Measurements from ENCODE around the gene UNC13A. TPM values are rescaled to one million over a fixed set of nuclear protein-coding genes. Genes with fewer than 3 reads are reported as not detected.
"Not testable (repeated sequence)": the region's sequence is repeated elsewhere in the genome, so short reads cannot be mapped to it uniquely, and the experiment has no call there.

The UNC13A gene
- total RNA-seq, 2 experiments from 2014 or later, result 0.02 to 0.04 TPM

DNA sequence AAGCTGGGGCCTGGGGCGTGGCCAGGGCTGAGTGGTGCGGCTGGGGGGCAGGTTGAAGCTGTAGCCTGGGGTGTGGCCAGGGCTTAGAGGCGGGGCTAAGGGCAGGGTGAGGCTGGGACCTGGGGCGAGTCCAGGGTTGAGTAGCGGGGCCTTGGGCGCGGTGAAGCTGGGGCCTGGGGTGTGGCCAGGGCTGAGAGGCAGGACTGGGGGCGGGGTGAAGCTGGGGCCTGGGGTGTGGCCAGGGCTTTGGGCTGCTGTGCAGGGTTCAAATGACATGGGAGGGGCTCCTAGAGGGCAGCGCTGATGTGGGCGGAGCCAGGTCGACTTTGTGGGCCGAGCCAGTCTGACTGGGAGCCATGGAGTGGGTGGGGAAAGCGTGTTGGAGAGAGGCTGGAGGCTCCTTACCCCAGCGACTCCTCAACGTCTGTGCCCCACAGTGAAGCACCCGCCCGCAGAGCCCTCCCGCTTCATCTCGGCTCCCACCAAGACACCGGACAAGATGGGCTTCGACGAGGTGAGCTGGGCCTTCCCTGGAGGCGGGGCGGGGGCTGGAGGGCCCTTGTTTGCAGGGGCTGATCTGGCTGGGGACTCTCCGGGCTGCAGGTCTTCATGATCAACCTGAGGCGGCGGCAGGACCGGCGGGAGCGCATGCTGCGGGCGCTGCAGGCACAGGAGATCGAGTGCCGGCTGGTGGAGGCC is 111.2 kb downstream of the UNC13A start:
- H3K27me3 Mint-ChIP-seq, result no peaks in the 10 kb centered on the region
- H3K4me1 Mint-ChIP-seq, result peaks cover 6% of the 10 kb centered on the region
- H3K27ac Mint-ChIP-seq, result no peak overlapping the region
- ChIA-PET POLR2A (no interaction called here), CTCF (interaction anchor here (0.7 to 1.3 kb wide), 2 partner anchors 28 to 80 kb away, joined by 3 to 4 read pairs; no protein-coding TSS in a partner anchor)
- peak; percentile 20 for DNase-seq
- H3K36me3 Mint-ChIP-seq (ENCODE audit: low read depth), result peaks cover 43% of the 10 kb centered on the region
- H3K4me3 Mint-ChIP-seq, result no peak overlapping the region
- H3K9me3 Mint-ChIP-seq, result no peaks in the 10 kb centered on the region

DNA sequence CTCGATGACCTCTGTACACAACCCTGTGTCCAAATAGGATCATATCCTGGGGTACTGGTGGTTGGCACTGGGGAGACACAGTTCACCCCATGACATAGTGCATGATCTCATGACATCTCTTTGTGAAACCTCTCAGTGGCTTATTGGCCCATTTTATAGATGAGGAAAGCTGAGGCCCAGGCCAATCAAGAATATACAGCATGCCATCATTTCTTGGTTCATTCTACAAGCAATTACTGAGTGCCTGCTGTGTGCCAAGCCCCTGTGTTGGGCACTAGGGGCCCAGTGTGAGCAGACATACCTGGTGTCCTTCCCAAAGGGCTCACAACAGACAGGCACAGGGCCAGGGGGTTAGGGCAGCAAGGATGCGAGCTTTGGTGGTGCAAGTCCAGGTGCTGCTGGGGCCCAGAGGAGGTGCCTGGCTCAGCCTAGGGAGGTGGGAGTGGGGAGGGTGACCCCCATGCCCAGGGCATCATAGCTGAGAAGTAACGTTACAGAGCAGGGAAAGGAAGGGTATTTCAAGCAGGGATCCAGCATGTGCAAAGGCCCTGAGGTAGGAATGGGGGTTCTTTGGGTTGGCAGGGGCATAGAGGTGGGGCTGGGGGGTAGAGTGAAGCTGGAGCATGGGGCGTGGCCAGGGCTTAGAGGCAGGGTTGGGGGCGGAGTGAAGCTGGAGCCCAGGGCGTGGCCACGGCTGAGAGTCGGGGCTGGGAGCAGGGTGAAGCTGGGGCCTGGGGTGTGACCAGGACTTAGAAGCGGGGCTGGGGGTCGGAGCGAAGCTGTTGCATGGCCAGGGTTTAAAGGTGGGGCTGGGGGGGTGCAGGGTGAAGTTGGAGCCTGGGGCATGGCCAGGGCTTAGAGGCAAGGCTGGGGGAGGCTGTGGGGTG is 112.0 kb downstream of the UNC13A start:
- Mint-ChIP-seq H3K27me3 (no peaks in the 10 kb centered on the region), H3K4me3 (no peak overlapping the region), H3K36me3 (ENCODE audit: low read depth) (peaks cover 42% of the 10 kb centered on the region), H3K9me3 (no peaks in the 10 kb centered on the region), H3K4me1 (peaks cover 6% of the 10 kb centered on the region), H3K27ac (no peak overlapping the region)
- ChIA-PET CTCF (interaction anchor here (0.5 to 1.3 kb wide), 6 partner anchors 29 to 318 kb away, joined by 3 to 6 read pairs (median 3); no protein-coding TSS in a partner anchor), POLR2A (no interaction called here)
- no peak for DNase-seq

GRCh38 chr19:17572638-17573037 is 115.5 kb downstream of the UNC13A start:
- Mint-ChIP-seq H3K27me3 (no peaks in the 10 kb centered on the region), H3K36me3 (ENCODE audit: low read depth) (peaks cover 35% of the 10 kb centered on the region), H3K4me3 (no peak overlapping the region), H3K9me3 (no peaks in the 10 kb centered on the region), H3K27ac (peak overlapping the region; percentile 1), H3K4me1 (peaks cover 3% of the 10 kb centered on the region)
- ChIA-PET CTCF (interaction anchor here (0.5 to 2.2 kb wide), 6 partner anchors 9 to 144 kb away, joined by 3 to 8 read pairs (median 3); partner anchors contain the start of gene PGLS), POLR2A (no interaction called here)
- no peak for DNase-seq

DNA sequence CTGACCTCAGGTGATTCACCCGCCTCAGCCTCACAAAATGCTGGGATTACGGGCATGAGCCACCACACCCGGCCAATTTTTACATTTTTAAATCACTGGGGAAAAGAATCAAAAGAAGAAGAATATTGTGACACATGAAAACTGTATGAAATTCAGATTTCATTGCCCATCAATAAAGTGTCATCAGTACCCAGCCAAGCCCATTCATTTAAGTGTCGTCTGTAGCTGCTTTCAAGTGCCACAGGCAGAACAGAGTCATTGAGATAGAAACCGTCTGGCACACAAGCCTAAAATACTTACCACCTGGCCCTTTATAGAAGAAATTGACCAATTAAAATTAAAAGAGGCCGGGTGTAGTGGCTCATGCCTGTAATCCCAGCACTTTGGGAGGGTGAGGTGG is 117.4 kb downstream of the UNC13A start:
- Mint-ChIP-seq H3K4me1 (peaks cover 3% of the 10 kb centered on the region), H3K27me3 (no peaks in the 10 kb centered on the region), H3K36me3 (ENCODE audit: low read depth) (peaks cover 29% of the 10 kb centered on the region), H3K9me3 (no peaks in the 10 kb centered on the region), H3K27ac (no peak overlapping the region), H3K4me3 (no peak overlapping the region)
- CTCF ChIA-PET, result no interaction called here
- POLR2A ChIA-PET, result no interaction called here
- no peak for DNase-seq

- DNase-seq, H3K4me1 Mint-ChIP-seq, H3K4me3 Mint-ChIP-seq, H3K27ac Mint-ChIP-seq, H3K27me3 Mint-ChIP-seq, POLR2A ChIA-PET, H3K9me3 Mint-ChIP-seq, CTCF ChIA-PET: not testable (repeated sequence)
- peaks cover 31% of the 10 kb centered on the region for H3K36me3 Mint-ChIP-seq (ENCODE audit: low read depth)
Measured at GRCh38 chr19:17570291-17570690, 117.9 kb downstream of the UNC13A start.

DNA sequence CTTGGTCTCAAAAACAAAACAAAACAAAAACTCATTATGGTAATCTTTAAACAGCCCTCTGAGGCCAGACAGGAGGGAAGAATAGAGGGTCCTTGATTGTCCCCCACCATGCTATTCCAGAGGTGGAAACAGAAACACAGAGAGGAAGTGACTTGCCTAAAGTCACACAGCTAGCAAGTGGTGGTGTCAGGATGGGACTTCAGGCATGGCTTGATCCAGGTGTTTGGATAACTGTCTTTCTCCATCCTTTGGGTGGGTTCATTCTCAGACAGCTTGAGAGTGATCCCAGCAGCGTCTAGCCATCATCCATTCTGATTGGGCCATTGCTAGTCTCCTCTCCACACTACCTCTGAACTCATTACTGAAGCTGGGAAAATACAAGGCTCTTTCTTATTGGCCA is 120.2 kb downstream of the UNC13A start:
- Mint-ChIP-seq H3K4me1 (no peaks in the 10 kb centered on the region), H3K36me3 (ENCODE audit: low read depth) (peaks cover 35% of the 10 kb centered on the region), H3K27me3 (no peaks in the 10 kb centered on the region), H3K4me3 (no peak overlapping the region), H3K9me3 (no peaks in the 10 kb centered on the region), H3K27ac (no peak overlapping the region)
- CTCF ChIA-PET, result interaction anchor here (1.3 kb wide), 1 partner anchor 72 kb away, joined by 4 read pairs; no protein-coding TSS in a partner anchor
- POLR2A ChIA-PET, result no interaction called here
- no peak for DNase-seq

GRCh38 chr19:17565611-17566010 is 122.5 kb downstream of the UNC13A start:
- no peaks in the 10 kb centered on the region for H3K9me3 Mint-ChIP-seq

DNA sequence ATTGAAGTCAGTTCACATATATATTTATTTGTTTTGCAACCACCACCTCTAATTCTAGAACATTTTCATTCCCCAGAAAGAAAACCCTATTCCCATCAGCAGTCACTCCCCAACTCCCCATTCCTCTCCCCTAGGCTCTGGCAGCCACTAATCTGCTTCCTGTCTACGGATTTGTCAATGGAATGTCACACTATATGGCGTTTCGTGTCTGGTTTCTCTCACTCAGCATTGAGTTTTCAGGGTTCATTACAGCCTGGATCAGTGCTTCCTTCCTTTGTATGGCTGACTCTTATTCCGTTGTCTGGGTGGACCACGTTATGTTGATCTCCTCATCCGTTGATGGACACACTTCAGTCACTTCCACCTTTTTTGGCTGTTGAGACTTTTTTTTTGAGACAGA is 123.4 kb downstream of the UNC13A start:
- Mint-ChIP-seq H3K36me3 (ENCODE audit: low read depth) (peaks cover 42% of the 10 kb centered on the region), H3K27ac (no peak overlapping the region), H3K9me3 (no peaks in the 10 kb centered on the region), H3K27me3 (no peaks in the 10 kb centered on the region), H3K4me3 (no peak overlapping the region), H3K4me1 (peaks cover 8% of the 10 kb centered on the region)
- POLR2A ChIA-PET, result no interaction called here
- CTCF ChIA-PET, result no interaction called here
- no peak for DNase-seq

More at GRCh38 chr19:17565611-17566010, 122.5 kb downstream of the UNC13A start:
- ChIA-PET POLR2A (no interaction called here), CTCF (no interaction called here)
- H3K27ac Mint-ChIP-seq, result no peak overlapping the region
- peaks cover 6% of the 10 kb centered on the region for H3K4me1 Mint-ChIP-seq
- DNase-seq, result no peak
- peaks cover 38% of the 10 kb centered on the region for H3K36me3 Mint-ChIP-seq (ENCODE audit: low read depth)
- H3K4me3 Mint-ChIP-seq, result no peak overlapping the region
- H3K27me3 Mint-ChIP-seq, result no peaks in the 10 kb centered on the region

DNA sequence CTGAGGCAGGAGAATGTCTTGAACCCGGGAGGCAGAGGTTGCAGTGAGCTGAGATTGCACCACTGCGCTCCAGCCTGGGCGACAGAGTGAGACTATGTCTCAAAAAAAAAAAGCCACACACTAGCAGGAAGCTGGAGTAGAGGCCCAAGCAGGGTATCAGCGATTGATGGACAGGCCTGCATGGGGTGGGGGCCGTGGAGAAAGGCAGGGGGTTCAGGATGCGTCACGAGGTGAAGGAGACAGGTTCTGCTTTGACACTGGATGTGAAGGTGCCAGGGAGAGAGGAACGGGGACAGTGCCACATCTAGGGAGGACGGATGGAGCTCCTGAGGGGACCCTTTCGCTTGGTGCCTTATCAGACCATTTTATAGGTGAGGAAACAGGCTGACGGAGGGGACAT is 125.6 kb downstream of the UNC13A start:
- DNase-seq, result no peak
- POLR2A ChIA-PET, result interaction anchor here (0.7 kb wide), 1 partner anchor 234 kb away, joined by 3 read pairs; no protein-coding TSS in a partner anchor
- CTCF ChIA-PET, result interaction anchor here (0.7 to 0.9 kb wide), 2 partner anchors 11 to 12 kb away, joined by 3 read pairs; no protein-coding TSS in a partner anchor
- Mint-ChIP-seq H3K36me3 (ENCODE audit: low read depth) (peaks cover 41% of the 10 kb centered on the region), H3K4me3 (no peak overlapping the region), H3K27me3 (no peaks in the 10 kb centered on the region), H3K4me1 (peaks cover 8% of the 10 kb centered on the region), H3K27ac (peak overlapping the region; percentile 60), H3K9me3 (no peaks in the 10 kb centered on the region)

- POLR2A ChIA-PET, result interaction anchor here (0.7 kb wide), 1 partner anchor 235 kb away, joined by 3 read pairs; no protein-coding TSS in a partner anchor
Measured at GRCh38 chr19:17562097-17562496, 126.1 kb downstream of the UNC13A start.

GRCh38 chr19:17560205-17560595 is 128.0 kb downstream of the UNC13A start:
- peaks cover 18% of the 10 kb centered on the region for H3K4me1 Mint-ChIP-seq
- ChIA-PET POLR2A (no interaction called here), CTCF (interaction anchor here (0.6 to 1.5 kb wide), 2 partner anchors 64 to 1045 kb away, joined by 3 to 4 read pairs; no protein-coding TSS in a partner anchor)
- H3K9me3 Mint-ChIP-seq, result no peaks in the 10 kb centered on the region
- H3K36me3 Mint-ChIP-seq (ENCODE audit: low read depth), result peaks cover 38% of the 10 kb centered on the region
- no peak for DNase-seq
- peak overlapping the region; percentile 50 for H3K27ac Mint-ChIP-seq
- H3K27me3 Mint-ChIP-seq, result no peaks in the 10 kb centered on the region
- H3K4me3 Mint-ChIP-seq, result no peak overlapping the region

More at GRCh38 chr19:17562097-17562496, 126.1 kb downstream of the UNC13A start:
- H3K4me3 Mint-ChIP-seq, result no peak overlapping the region
- no peaks in the 10 kb centered on the region for H3K9me3 Mint-ChIP-seq
- no peak for DNase-seq
- H3K36me3 Mint-ChIP-seq (ENCODE audit: low read depth), result peaks cover 42% of the 10 kb centered on the region
- peak overlapping the region; percentile 72 for H3K27ac Mint-ChIP-seq
- no peaks in the 10 kb centered on the region for H3K27me3 Mint-ChIP-seq
- CTCF ChIA-PET, result no interaction called here
- H3K4me1 Mint-ChIP-seq, result peaks cover 8% of the 10 kb centered on the region

GRCh38 chr19:17557466-17557865 is 130.7 kb downstream of the UNC13A start:
- ChIA-PET POLR2A (no interaction called here), CTCF (interaction anchor here (1.0 kb wide), 1 partner anchor 47 kb away, joined by 7 read pairs; no protein-coding TSS in a partner anchor)
- no peaks in the 10 kb centered on the region for H3K27me3 Mint-ChIP-seq
- peak overlapping the region; percentile 82 for H3K4me3 Mint-ChIP-seq
- no peak overlapping the region for H3K27ac Mint-ChIP-seq
- no peak for DNase-seq
- H3K36me3 Mint-ChIP-seq (ENCODE audit: low read depth), result peaks cover 29% of the 10 kb centered on the region
- H3K4me1 Mint-ChIP-seq, result peaks cover 22% of the 10 kb centered on the region
- H3K9me3 Mint-ChIP-seq, result no peaks in the 10 kb centered on the region

GRCh38 chr19:17556995-17557394 is 131.2 kb downstream of the UNC13A start:
- H3K9me3 Mint-ChIP-seq, result no peaks in the 10 kb centered on the region
- no peaks in the 10 kb centered on the region for H3K27me3 Mint-ChIP-seq
- DNase-seq, result no peak
- H3K4me3 Mint-ChIP-seq, result peak overlapping the region; percentile 82
- H3K4me1 Mint-ChIP-seq, result peaks cover 21% of the 10 kb centered on the region
- H3K27ac Mint-ChIP-seq, result peak overlapping the region; percentile 82
- ChIA-PET CTCF (interaction anchor here (0.9 to 1.3 kb wide), 3 partner anchors 16 to 61 kb away, joined by 3 to 4 read pairs (median 4); no protein-coding TSS in a partner anchor), POLR2A (no interaction called here)
- peaks cover 27% of the 10 kb centered on the region for H3K36me3 Mint-ChIP-seq (ENCODE audit: low read depth)

Data from activated CD4-positive, alpha-beta T cell treated with anti-CD3 and anti-CD28 coated beads, Interleukin-2, amount 10 ng/mL, durations not matched to agents 7 days and 5 days (primary cell).